ENCODE measurements around the gene AGT.

DNA sequence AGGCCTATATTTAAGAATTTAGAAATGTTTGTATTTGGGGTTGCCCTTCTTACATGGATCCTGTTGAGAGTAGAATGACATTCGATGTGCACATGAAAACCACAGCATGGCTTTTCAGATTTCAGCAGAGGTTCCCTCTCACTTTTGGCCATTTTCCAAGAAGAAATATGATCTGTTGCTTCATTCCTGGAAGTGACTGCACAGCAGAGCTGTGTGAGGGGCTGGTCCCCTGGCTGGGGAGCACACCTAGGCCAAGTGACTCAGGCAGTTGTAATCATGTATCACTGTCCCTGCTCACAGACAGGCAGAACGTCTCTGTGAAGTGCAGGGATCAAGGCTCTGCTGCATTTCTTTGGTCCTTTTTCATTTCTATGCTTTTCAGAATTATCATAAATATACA lies 32.3 kb downstream of the AGT start:
- TF ChIP-seq, protein P1, sequence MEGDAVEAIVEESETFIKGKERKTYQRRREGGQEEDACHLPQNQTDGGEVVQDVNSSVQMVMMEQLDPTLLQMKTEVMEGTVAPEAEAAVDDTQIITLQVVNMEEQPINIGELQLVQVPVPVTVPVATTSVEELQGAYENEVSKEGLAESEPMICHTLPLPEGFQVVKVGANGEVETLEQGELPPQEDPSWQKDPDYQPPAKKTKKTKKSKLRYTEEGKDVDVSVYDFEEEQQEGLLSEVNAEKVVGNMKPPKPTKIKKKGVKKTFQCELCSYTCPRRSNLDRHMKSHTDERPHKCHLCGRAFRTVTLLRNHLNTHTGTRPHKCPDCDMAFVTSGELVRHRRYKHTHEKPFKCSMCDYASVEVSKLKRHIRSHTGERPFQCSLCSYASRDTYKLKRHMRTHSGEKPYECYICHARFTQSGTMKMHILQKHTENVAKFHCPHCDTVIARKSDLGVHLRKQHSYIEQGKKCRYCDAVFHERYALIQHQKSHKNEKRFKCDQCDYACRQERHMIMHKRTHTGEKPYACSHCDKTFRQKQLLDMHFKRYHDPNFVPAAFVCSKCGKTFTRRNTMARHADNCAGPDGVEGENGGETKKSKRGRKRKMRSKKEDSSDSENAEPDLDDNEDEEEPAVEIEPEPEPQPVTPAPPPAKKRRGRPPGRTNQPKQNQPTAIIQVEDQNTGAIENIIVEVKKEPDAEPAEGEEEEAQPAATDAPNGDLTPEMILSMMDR (IDR thresholded peaks at IDR 0.05; ENCODE audit: insufficient read depth, low read length): no peak
- TF ChIP-seq GABPA (IDR thresholded peaks at IDR 0.05; ENCODE audit: low read depth) (no peak), POLR2AphosphoS5 (IDR thresholded peaks at IDR 0.05; ENCODE audit: low read depth) (no peak), SPI1 (IDR thresholded peaks at IDR 0.05; ENCODE audit: borderline replicate concordance, low read depth) (no peak)
- TF ChIP-seq, protein P2, sequence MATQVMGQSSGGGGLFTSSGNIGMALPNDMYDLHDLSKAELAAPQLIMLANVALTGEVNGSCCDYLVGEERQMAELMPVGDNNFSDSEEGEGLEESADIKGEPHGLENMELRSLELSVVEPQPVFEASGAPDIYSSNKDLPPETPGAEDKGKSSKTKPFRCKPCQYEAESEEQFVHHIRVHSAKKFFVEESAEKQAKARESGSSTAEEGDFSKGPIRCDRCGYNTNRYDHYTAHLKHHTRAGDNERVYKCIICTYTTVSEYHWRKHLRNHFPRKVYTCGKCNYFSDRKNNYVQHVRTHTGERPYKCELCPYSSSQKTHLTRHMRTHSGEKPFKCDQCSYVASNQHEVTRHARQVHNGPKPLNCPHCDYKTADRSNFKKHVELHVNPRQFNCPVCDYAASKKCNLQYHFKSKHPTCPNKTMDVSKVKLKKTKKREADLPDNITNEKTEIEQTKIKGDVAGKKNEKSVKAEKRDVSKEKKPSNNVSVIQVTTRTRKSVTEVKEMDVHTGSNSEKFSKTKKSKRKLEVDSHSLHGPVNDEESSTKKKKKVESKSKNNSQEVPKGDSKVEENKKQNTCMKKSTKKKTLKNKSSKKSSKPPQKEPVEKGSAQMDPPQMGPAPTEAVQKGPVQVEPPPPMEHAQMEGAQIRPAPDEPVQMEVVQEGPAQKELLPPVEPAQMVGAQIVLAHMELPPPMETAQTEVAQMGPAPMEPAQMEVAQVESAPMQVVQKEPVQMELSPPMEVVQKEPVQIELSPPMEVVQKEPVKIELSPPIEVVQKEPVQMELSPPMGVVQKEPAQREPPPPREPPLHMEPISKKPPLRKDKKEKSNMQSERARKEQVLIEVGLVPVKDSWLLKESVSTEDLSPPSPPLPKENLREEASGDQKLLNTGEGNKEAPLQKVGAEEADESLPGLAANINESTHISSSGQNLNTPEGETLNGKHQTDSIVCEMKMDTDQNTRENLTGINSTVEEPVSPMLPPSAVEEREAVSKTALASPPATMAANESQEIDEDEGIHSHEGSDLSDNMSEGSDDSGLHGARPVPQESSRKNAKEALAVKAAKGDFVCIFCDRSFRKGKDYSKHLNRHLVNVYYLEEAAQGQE (IDR thresholded peaks at IDR 0.05; ENCODE audit: insufficient replicate concordance, low read depth): no peak

All from HL-60 (cell line).